GM19025 (cell line): ENCODE measurements around the gene TMEM39A.

ENCODE experiments used
- ATAC-seq: cut with Tn5 transposase; IDR thresholded peaks from one replicate; pipeline ENCODE4 v1.9.1; 2021; ENCODE audit warnings: mild to moderate bottlenecking, low read depth, moderate library complexity; ENCODE audit not compliant: unreplicated experiment

Gene TMEM39A, protein sequence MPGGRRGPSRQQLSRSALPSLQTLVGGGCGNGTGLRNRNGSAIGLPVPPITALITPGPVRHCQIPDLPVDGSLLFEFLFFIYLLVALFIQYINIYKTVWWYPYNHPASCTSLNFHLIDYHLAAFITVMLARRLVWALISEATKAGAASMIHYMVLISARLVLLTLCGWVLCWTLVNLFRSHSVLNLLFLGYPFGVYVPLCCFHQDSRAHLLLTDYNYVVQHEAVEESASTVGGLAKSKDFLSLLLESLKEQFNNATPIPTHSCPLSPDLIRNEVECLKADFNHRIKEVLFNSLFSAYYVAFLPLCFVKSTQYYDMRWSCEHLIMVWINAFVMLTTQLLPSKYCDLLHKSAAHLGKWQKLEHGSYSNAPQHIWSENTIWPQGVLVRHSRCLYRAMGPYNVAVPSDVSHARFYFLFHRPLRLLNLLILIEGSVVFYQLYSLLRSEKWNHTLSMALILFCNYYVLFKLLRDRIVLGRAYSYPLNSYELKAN

GRCh38 chr3:119463171-119464169, at the start of gene TMEM39A:
Gene TMEM39A, minus strand, starts transcription at chr3:119463615. Its CDS starts 1,541 bp downstream, at chr3:119462074.
- ATAC-seq, result peak; percentile 93

DNA sequence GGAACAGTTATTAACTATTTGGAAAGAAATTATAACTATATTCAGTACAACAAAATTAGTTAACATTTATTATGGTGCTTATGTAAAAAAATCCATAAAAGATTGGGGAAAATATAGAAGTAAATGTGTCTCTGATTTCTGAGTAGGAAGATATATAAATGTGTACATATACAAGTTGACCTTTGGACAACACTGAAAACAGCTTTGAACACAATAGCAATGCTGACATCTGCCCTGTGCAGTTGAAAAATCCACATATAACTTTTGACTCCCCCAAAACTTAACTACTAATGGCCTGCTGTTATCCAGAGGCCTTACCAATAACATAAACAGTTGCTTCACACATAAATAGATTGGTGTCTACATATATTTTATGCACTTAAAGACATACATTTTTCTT, 47.3 kb upstream of the TMEM39A start:
- no peak for ATAC-seq

GRCh38 chr3:119508172-119508845, 44.9 kb upstream of the TMEM39A start:
- ATAC-seq, result peak; percentile 67

- no peak for ATAC-seq
Measured at GRCh38 chr3:119507404-119507803, 44.0 kb upstream of the TMEM39A start.

- no peak for ATAC-seq
Measured at GRCh38 chr3:119506631-119507030, 43.2 kb upstream of the TMEM39A start.

GRCh38 chr3:119500901-119501300, 37.5 kb upstream of the TMEM39A start:
- ATAC-seq, result no peak

DNA sequence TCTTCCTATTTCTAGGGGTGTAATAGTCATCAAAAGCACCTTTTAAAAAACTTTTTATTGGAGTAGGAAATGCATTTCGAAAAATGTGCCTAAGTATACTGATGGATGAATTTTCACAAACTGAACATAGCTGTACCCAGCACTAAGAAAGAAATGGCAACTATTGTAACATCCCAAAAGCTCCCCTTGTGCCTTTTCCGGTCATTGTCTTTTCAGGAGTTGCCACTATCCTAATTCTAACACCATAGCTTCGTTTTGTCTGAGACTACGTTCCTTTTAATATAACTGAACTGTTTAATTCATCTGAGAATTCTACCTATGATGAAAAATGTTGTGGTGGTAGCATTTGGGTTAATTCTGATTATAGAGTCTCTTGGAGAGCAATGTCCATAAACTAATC, 36.9 kb upstream of the TMEM39A start:
- ATAC-seq, result no peak

GRCh38 chr3:119498186-119499011, 35.0 kb upstream of the TMEM39A start, which contains the start of gene TIMMDC1:
Gene TIMMDC1, plus strand, starts transcription at chr3:119498547. Its CDS starts 187 bp downstream, at chr3:119498734.
- peak; percentile 98 for ATAC-seq

- peak; percentile 7 for ATAC-seq
Measured at GRCh38 chr3:119497820-119498185, 34.4 kb upstream of the TMEM39A start.

- ATAC-seq, result no peak
Measured at GRCh38 chr3:119494597-119494996, 31.2 kb upstream of the TMEM39A start.

GRCh38 chr3:119492810-119493209, 29.4 kb upstream of the TMEM39A start:
- ATAC-seq, result no peak

- no peak for ATAC-seq
Measured at GRCh38 chr3:119492128-119492527, 28.7 kb upstream of the TMEM39A start.

- no peak for ATAC-seq
Measured at GRCh38 chr3:119490153-119490552, 26.7 kb upstream of the TMEM39A start.

- ATAC-seq, result no peak
Measured at GRCh38 chr3:119485563-119485962, 22.1 kb upstream of the TMEM39A start.

GRCh38 chr3:119483101-119483500, 19.7 kb upstream of the TMEM39A start:
- no peak for ATAC-seq

DNA sequence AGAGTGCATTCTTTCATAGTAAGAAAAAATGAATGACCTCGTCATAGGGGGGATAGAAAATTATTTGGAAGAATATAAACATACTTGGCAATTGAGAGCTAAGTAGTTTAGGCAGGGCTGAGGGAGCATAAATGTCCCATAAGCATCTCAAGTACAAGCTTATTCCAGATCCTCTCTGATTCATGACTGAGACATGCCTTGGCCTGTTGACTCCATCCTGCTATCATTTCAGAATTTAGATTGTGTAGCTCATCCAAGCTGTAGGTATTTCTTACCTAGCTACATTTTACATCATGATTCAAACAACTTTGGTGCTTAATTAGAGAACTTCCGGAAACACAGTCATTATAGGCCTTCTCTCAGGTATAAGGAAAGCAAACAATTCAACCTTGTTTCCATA, 17.7 kb upstream of the TMEM39A start:
- ATAC-seq, result no peak

- no peak for ATAC-seq
Measured at GRCh38 chr3:119470866-119471265, 7.5 kb upstream of the TMEM39A start.

- ATAC-seq, result no peak
Measured at GRCh38 chr3:119469418-119470189, 6.2 kb upstream of the TMEM39A start.

- no peak for ATAC-seq
Measured at GRCh38 chr3:119468041-119468440, 4.6 kb upstream of the TMEM39A start.
